Fibroblast of skin of scalp (primary cell): ENCODE results near the gene COL6A2.
A peak's percentile ranks its signal among the peaks of the same experiment; 100 is the strongest.
"Not testable (repeated sequence)": the region's sequence is repeated elsewhere in the genome, so short reads cannot be mapped to it uniquely, and the experiment has no call there.

ENCODE experiments used
- DNase-seq: peaks from one replicate; pipeline ENCODE4 v3.0.0-alpha.2; 2013

The COL6A2 gene

DNA sequence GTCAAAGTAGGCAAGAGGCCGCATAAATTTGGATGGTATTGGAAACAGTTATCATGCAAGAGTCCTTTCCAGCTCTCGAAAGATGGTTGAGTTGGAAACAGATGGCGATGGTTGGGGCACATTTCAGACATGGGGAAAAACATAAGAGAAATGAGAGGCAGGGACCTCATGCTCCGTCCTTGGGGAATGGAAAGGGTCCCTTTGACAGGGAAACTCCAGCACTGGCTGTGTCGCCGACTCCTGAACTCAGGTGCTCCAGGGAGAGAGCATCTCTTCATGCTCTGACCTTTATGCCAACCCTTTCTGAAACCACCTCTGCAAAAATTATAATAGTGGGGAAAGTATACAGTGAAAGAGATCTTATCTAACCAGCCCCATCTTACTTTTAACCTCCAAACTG, 36.8 kb upstream of the COL6A2 start:
- no peak for DNase-seq

DNA sequence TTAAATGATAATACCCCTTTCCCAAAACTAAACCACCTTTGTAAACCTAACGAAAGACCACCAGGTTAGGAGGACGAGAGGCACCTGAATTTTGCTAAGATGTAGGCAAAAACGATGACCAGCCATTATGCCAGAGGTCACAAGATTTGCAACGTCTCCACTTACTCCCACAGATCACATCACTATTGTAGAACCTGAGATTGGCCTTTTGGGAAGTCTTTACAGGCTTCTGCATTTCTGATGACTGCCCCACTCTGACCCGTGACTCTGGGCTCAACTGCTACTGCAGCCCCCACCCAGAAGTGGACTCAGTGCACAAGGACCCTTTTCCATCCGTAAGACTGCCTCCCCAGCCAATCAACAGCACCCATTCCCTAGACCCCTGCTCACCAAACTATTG, 36.4 kb upstream of the COL6A2 start:
- DNase-seq: no peak

DNA sequence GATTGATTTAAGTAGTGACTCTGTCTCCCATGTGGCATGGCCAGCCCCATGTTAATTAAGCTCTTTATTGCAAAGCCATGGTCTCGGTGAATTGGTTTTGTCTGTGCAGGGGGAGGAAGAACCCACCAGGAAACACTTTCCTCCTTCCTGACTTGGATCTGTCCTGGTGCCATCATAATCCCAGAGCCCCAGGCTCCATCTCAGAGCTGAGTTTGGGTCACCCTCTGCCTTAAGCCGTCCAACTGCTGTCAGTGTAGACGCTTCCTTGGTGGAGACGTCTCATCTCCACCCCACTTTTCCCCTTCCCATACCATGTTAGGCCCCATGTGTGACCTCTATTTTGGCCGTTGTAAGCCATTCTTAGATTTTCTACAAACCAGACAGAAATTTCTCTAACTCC, 36.0 kb upstream of the COL6A2 start:
- no peak for DNase-seq

DNA sequence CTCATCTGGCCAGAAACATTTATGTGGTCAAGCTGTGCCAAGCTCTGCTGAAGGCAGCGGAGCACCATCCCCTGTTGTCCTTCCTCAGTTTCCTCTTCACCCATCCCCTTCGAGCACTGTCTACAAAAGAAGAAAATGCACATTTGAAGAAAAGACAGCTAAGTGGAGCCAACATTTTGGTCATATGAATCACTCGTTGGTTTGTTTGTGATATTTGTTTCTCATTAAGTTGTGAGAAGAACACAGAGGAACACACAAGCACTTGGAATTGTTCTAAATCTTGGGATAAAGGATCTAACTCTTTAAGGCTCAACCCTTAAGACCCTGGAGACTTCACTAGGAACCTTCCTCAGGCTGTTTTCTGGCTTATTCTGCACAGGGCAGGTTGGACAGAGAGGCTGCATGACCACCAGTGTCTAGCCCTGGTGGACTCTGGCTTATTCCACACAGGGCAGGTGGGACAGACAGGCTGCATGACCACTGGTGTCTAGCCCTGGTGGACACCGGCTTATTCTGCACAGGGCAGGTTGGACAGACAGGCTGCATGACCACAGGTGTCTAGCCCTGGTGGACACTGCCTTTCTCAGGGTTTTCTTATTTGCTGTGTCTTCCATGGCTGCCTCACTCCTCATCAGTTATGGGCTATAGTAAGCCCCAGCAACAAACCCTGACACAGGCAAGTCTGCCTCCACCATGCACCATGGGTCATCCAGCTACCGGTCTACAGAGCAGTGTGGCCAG, 35.3 kb upstream of the COL6A2 start:
- peak; percentile 42 for DNase-seq

DNA sequence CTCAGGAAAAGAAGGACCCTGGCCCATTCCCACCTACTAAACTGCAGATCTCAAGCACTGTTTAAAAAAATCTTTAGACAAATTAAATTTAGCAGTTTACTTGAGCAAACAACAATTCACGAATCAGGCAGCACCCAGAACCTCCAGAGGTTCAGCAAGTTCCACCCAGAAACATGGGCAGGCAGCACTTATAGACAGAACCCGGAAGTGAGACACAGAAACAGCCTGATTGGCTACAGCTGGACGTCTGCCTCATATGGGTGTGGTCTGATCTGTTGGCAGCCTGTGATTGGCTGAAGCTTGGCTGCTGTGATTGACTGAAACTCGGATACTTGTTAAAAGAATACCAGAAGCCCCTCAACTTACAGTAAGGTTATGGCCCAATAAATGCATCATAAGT, 34.7 kb upstream of the COL6A2 start:
- peak; percentile 39 for DNase-seq

DNA sequence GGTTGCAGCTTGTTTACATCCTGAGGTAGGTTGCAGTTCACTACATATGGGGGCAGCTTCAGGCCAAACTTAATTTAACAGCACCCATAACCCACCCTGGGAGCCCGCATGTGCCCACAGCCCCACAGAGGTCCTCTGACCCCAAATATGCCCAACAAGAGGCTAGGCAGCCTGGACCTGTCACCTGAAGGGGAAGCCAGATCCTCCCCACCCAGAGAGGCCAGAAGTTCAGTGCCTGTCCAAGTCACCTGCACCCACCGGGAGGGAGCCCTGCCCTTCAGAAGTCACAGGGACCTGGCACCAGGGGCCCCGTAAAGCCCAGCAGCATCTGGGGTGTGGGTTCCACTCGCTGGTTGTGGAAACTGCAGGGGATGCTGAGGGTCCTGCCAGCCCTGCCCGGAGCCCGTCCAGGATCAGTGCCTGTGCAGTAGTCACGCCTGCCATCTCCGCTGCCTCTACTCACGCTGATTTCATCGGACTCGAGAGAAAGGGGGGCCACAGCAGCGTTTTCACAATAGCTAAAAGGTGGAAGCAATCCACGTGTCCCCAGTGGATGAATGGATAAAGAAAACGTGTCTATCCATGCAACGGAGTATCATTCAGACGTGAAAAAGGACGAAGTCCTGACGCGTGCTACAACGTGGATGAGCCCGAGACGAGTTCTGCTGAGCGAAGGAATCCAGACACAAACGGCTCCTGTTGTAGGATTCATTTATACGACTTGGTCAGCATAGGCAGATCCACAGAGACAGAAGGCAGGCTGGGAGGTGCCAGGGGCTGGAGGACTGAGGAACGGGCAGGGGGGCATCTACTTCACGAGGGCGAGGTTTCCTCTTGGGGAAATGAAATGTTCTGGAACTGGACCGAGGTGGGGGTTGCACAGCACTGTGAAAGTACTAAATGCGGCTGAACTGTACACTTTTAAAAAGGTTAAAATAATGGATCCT, 33.9 kb upstream of the COL6A2 start:
- DNase-seq: no peak

DNA sequence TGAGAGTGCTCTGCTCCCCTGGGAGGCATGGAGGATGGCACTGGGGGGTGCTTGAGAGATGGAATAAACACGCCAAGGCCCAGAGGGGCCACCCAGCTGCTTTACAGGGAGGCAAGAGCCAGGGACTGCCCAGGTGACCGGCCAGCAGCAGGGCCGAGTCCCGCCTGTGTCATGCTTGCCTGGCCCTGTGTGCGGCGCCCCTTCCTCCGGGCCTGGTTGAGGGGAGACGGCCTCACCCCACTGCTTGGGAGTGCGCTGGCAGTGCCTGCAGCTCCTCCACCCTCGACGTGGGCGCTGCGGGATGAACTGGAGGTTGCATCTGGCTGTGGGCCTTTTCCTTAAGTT, 33.1 kb upstream of the COL6A2 start:
- no peak for DNase-seq

DNA sequence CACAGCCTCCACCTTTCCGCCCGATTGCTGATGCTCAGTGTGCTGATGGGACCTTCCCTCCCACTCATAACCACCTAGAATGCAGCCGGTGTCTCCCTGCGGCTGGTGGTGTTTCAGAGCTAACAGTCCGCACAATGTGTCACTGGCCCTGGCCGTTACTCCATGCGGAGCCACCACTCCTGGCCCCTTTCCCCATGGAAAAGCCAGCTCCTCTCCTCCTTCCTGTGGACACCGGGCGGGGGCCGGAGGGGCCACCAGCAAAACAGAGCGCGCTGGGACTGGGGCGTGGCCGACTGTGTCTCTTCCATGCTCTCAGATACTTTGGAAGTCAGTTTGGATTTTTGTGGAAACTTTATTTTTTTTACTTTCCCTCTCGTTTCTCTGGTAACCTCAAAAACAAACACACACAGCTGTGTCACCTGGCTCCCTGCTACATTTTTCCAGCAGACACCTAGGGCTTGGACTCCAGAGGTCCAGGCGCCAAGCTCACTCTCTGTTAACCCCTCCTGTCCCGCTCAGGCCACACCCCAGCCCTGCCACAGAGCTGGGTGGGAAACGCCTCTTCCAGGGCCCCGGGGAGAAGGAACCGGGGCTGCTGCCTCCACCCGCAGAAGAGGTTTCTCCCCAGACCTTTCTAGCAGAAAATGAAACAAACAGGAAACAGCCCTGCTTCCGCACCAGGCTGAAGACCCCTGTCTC, 32.5 kb upstream of the COL6A2 start:
- DNase-seq: peak; percentile 71

DNA sequence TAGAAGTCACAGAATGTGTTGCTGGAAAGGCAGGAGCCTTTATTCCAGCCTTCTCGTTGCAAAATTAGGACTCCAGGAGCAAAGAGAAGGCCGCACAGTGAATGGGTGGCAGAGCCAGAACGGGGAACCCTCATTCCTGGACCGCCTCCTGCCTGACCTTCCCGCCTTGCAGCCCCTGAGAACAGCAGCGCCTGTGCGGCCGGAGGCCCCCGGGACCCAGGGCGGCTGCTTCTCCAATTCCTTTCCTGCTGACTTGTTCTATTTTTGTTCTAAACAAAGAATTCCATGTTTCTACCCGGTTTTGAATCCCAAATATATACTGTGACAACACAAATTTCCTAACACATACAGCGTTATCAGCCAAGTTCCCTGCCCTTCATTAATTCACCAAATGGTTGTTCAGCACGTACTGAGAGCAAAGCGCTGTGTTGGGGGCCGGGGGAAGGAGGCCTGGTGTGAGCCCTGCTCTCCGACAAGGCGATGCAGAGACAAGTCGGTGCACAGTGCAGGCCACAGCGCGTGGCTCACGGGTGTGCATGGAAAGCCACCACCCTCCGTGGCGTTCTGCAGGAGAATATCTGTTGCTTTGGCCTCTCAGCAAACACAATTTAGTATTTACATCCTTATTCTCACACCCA, 31.9 kb upstream of the COL6A2 start:
- peak; percentile 47 for DNase-seq

DNA sequence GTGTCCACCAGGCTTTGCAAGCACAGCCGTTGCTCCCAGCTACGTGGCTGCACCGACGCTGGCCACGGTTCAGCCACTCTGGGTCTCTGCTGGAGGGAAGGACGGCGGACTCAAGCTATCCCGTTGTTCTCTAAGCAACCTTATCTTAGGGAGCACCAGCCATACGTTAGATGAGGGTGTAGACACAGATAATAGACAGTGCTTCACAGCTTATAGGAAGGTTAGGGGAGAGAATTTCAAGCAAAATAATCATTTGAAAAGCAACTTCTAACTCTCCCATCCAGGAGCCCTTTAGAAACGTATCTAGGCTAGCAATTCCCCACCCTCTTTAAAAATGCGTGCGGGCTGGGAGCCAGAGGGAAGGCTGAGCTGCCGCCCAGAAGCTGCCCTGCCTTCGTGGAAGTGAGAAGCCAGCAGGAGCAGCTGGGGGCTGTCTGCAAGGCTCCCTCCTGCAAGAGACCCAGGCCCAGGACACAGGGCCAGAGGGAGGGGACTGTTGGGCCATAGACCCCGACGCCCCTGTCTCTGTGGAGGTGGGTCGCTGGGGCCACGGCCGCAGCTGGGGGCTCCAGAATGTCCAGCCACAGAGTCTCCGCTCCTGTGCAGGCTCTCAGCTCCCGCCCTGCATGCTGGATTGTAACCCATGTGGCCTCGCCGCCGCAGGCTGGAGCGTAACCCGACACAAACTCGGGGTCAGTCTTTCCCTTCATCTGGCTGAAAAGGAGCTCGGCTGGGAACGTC, 31.2 kb upstream of the COL6A2 start:
- peak; percentile 75 for DNase-seq

DNA sequence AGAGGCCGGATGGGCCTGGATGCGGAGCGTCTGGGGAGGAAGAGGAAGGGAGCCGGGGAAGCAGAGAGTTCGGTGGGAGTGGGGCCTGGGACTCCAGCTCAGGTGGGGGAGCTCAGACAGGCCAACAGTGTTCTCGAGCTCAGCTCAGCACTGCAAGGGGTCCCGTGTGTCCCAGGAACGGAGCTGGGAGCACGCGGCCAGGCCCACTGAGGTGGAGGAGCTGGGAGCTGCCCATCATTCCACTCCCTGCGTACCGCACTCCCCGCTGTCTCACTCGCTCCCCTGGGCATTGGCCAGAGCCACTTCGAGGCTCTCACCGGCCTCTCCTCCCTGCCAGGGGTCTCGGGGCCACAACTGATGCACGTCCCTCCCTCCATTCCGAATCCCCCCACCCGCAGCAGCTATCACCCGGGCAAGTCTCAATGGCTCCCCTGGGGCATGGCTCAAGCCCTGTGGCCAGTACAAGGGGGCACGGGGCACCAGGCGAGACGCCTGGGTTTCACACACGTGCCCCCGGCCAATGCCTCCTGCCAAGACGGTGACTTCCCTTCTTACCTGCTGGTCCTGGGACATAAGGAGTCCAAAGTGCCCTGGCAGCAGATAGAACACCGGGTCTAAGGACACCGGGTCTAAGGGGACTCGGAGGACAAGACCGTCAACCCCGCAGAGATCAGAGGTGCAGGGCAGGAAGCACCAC, 30.3 kb upstream of the COL6A2 start:
- no peak for DNase-seq

DNA sequence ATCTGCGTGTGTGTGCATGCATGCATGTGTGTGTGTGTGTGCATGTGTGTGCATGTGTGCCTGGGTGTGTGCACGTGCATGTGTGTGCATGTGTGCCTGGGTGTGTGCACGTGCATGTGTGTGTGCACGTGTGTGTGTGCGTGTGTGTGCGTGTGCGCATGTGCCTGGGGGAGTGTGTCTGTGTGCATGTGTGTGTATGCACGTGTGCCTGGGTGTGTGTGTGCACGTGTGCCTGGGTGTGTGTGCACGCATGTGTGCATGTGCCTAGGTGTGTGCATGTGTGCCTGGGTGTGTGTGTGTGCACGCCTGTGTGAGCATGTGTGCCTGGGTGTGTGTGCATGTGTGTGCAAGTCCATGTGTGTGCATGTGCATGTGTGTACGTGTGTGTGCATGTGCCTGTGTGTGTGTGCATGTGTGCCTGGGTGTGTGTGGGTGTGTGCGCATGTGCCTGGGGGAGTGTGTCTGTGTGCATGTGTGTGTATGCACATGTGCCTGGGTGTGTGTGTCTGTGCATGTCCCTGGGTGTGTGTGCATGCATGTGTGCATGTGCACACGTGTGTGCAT, 29.3 kb upstream of the COL6A2 start:
- no peak for DNase-seq

DNA sequence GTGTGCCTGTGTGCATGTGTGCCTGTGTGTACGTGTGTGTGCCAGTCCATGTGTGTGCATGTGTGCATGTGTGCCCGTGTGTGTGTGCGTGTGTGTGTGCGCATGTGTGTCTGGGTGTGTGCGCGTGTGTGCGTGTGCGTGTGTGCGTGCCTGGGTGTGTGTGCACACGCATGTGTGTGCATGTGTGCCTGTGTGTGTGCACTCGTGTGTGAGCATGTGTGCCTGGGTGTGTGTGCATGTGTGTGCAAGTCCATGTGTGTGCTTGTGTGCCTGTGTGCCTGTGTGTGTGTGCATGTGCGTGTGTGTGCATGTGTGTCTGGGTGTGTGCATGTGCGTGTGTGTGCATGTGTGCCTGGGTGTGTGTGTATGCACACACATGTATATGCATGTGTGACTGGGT, 28.7 kb upstream of the COL6A2 start:
- DNase-seq: no peak

DNA sequence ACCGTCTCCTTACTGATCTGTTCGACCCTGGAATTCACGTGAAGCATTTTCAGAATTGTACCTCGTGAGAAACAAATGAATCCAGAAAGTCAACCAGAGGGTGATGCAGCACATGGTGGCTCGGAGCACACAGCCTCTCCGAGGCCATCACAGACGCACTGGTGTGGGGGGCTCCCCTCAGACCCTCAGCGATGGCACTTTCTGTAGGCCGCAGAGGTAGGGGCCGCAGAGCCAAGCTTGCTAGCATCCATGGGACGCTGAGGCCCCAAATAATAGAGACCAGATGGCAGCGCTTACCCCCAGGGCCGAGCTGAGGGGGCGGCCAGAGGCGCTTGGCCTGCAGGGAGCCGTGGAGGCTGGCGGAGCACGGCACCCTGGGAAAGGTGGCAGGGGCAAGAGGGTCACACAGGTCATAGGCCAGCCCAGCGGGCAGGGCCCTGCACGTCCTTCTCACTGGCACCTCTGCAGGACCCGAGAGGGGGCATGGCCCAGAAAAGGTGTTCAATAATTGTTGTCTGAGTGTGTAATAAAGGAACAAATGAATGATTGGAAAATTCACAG, 28.1 kb upstream of the COL6A2 start:
- no peak for DNase-seq

DNA sequence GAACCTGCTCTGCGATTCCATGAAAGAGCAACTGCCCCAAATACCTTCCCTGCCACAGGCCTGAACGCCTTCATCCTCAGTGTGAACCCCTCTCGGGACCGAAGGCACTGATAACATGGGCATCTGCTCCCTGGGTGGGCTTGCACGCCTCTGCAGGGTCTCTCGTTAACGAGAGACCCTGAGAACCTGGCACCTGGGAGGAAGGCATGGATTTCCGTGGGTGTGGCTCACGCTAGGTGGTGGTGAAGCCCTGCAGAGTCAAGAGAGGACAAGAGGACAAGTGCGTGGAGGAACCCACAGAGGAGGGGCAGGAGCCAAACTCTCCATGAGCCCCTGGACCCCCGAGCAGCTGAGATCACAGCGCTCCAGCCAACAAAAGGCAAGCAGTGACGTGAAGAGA, 26.8 kb upstream of the COL6A2 start:
- DNase-seq: no peak

DNA sequence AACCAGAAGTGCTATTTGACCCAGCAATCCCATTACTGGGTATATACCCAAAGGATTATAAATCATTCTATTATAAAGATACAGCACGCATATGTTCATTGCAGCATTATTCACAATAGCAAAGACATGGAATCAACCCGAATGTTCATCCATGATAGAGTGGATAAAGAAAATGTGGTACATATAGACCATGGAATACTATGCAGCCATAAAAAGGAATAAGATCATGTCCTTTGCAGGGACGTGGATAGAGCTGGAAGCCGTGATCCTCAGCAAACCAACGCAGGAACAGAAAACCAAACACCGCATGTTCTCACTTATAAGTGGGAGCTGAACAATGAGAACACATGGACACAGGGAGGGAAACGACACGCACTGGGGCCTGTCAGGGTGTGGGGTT, 21.2 kb upstream of the COL6A2 start:
- DNase-seq: not testable (repeated sequence)

DNA sequence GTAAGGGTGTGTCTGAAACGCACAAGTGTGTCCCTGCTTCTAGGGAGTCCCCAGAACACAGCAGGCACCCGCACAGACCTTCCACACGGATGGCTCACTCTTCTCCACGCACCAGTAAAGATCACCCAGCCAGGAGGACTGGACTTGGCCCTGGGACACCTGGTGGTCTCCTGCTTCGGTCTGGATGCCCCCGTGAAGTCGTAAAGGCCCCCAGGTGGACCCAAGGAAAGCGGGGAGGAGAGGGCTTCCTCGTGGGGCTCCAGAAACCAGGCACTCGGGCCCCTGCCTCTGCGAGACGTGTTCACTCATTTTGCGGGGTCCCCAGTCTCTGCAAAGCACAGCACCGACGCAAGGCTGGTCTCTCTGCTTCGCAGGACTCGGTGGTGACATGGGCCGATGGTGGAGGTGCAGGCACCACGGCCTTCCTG, 20.2 kb upstream of the COL6A2 start:
- DNase-seq: no peak

DNA sequence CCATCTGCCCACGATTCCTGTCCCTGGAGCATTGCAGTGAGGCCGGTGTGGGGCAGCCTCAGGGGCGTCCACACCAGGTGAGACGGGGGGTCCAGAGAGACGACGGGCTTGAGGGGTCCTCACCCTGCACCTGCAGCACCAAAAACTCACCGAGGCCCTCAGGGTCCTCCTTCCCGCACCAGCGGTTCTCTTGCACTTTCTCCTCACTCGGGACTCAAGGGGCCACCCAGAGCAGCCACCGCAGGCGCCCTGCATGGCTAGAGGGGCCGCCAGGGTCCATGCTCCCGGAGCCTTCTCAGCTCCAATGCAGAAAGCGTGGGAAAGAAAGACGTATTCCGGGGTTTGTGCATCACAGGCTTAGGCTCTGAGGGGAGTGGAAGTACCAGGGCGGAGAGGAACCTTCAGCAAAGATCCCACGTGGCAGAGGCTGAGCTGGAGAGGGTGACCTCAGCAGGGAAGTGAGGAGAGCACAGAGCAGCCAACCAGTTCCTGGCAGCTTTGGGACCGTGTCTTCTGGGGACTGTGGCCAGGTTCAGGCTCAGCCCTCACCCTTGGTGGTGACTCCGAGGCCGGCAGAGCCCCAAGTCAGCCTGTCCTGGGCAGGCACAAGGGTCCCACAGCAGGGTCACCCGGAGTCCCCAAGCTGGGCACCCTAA, 19.5 kb upstream of the COL6A2 start:
- peak; percentile 79 for DNase-seq

DNA sequence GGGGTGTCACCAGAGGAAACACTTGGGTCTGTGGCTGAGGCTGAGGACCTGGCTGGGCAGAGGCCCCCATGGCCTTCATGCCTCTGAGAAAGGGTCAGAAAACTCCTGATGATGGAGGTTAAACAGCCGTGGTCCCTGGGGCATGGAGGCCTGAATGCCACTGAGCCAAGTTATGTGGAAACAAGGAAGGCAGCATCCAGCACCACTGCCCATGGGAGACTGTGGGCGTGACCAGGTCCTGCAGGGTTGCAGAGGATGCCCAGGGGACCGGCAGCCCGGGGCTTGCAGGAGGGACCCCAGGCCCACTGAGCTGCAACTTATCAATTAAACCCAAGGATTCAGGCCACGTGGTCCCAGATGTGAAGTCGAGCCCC, 18.9 kb upstream of the COL6A2 start:
- DNase-seq: no peak
